ENCODE data around the gene ADAD1. TPM values are rescaled to one million over a fixed set of nuclear protein-coding genes. Genes with fewer than 3 reads are reported as not detected.
"Not testable (repeated sequence)": the region's sequence is repeated elsewhere in the genome, so short reads cannot be mapped to it uniquely, and the experiment has no call there.

Gene ADAD1
- total RNA-seq = not detected

GRCh38 chr4:122378711-122379110 lies at the start of gene ADAD1:
ADAD1 (plus strand) TSS chr4:122379011; CDS start chr4:122380070, 1,059 bp downstream.
- DNase-seq = no peak

GRCh38 chr4:122329876-122330565 lies 48.8 kb upstream of the ADAD1 start:
- DNase-seq = no peak

GRCh38 chr4:122331195-122331594 lies 47.6 kb upstream of the ADAD1 start:
- DNase-seq = no peak

- no peak for DNase-seq
These were observed 44.0 kb upstream of the ADAD1 start for GRCh38 chr4:122334828-122335227.

GRCh38 chr4:122341886-122342285 lies 36.9 kb upstream of the ADAD1 start:
- DNase-seq = no peak

GRCh38 chr4:122346036-122346435 lies 32.8 kb upstream of the ADAD1 start:
- no peak for DNase-seq

- no peak for DNase-seq
These were observed 32.3 kb upstream of the ADAD1 start for GRCh38 chr4:122346503-122346902.

GRCh38 chr4:122356317-122356808 lies 22.4 kb upstream of the ADAD1 start:
- no peak for DNase-seq

- no peak for DNase-seq
These were observed 18.1 kb upstream of the ADAD1 start for GRCh38 chr4:122360754-122361153.

GRCh38 chr4:122364700-122365404 lies 14.0 kb upstream of the ADAD1 start:
- DNase-seq = no peak

GRCh38 chr4:122368786-122369185 lies 10.0 kb upstream of the ADAD1 start:
- not testable (repeated sequence) for DNase-seq

- DNase-seq = no peak
These were observed 1.5 kb upstream of the ADAD1 start for GRCh38 chr4:122377352-122377751.

- no peak for DNase-seq
These were observed 428 bp downstream of the ADAD1 start for GRCh38 chr4:122379239-122379638.

GRCh38 chr4:122383341-122383740 lies 4.5 kb downstream of the ADAD1 start:
- no peak for DNase-seq

- no peak for DNase-seq
These were observed 5.4 kb downstream of the ADAD1 start for GRCh38 chr4:122384245-122384644.

- DNase-seq = no peak
These were observed 14.5 kb downstream of the ADAD1 start for GRCh38 chr4:122393276-122393675.

- no peak for DNase-seq
These were observed 25.1 kb downstream of the ADAD1 start for GRCh38 chr4:122403861-122404260.

GRCh38 chr4:122412547-122412946 lies 33.7 kb downstream of the ADAD1 start:
- no peak for DNase-seq

GRCh38 chr4:122423246-122423645 lies 44.4 kb downstream of the ADAD1 start:
- no peak for DNase-seq

GRCh38 chr4:122431351-122431750 lies 52.5 kb downstream of the ADAD1 start:
- DNase-seq = no peak

- DNase-seq = no peak
These were observed 55.5 kb downstream of the ADAD1 start for GRCh38 chr4:122434285-122434684.

GRCh38 chr4:122450847-122451246 lies 72.0 kb downstream of the ADAD1 start:
- DNase-seq = no peak

GRCh38 chr4:122453384-122453995 lies 74.7 kb downstream of the ADAD1 start:
- no peak for DNase-seq
